D721Med (cell line): ENCODE measurements around the gene PSMD8.

Source experiments
- DNase-seq: peaks from one replicate; pipeline ENCODE4 v3.0.0; 2011; ENCODE audit warnings: low spot score; ENCODE audit not compliant: insufficient read length
- FAIRE-seq: peaks from 2 replicates; lab custom pipeline; 2011; peaks lifted over from hg19 to GRCh38; lab: Jason Lieb, UNC
- TF ChIP-seq, protein P1 (sequence below): IDR thresholded peaks from 2 replicates; pipeline ENCODE4 v1.5.1; 2012; ENCODE audit warnings: mild to moderate bottlenecking, control low read depth; ENCODE audit not compliant: insufficient read depth; ENCODE audit errors: missing control alignments

The PSMD8 gene

GRCh38 chr19:38373907-38374331 lies 452 bp upstream of the PSMD8 start:
- DNase-seq (no peak), FAIRE-seq (no peak)
- TF ChIP-seq, protein P1, sequence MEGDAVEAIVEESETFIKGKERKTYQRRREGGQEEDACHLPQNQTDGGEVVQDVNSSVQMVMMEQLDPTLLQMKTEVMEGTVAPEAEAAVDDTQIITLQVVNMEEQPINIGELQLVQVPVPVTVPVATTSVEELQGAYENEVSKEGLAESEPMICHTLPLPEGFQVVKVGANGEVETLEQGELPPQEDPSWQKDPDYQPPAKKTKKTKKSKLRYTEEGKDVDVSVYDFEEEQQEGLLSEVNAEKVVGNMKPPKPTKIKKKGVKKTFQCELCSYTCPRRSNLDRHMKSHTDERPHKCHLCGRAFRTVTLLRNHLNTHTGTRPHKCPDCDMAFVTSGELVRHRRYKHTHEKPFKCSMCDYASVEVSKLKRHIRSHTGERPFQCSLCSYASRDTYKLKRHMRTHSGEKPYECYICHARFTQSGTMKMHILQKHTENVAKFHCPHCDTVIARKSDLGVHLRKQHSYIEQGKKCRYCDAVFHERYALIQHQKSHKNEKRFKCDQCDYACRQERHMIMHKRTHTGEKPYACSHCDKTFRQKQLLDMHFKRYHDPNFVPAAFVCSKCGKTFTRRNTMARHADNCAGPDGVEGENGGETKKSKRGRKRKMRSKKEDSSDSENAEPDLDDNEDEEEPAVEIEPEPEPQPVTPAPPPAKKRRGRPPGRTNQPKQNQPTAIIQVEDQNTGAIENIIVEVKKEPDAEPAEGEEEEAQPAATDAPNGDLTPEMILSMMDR, result no peak

GRCh38 chr19:38375098-38375493 lies 725 bp downstream of the PSMD8 start:
- DNase-seq (no peak), FAIRE-seq (no peak)
- TF ChIP-seq, protein P1, result no peak

GRCh38 chr19:38375748-38376147 lies 1.4 kb downstream of the PSMD8 start:
- DNase-seq, result no peak
- no peak for FAIRE-seq
- TF ChIP-seq, protein P1, result no peak

GRCh38 chr19:38376576-38376975 lies 2.2 kb downstream of the PSMD8 start:
- TF ChIP-seq, protein P1, result no peak
- no peak for DNase-seq
- no peak for FAIRE-seq

GRCh38 chr19:38377052-38377451 lies 2.7 kb downstream of the PSMD8 start:
- FAIRE-seq (no peak), DNase-seq (no peak)
- TF ChIP-seq, protein P1, result no peak

GRCh38 chr19:38378866-38379265 lies 4.5 kb downstream of the PSMD8 start:
- FAIRE-seq, result no peak
- TF ChIP-seq, protein P1, result no peak
- no peak for DNase-seq

- TF ChIP-seq, protein P1, result no peak
- no peak for FAIRE-seq
Observed at GRCh38 chr19:38381138-38381537, 6.8 kb downstream of the PSMD8 start.

More at GRCh38 chr19:38381138-38381537, 6.8 kb downstream of the PSMD8 start:
- DNase-seq, result no peak
